SK-MEL-5 (cell line): ENCODE measurements around the gene EZR. TPM values are rescaled to one million over a fixed set of nuclear protein-coding genes. Genes with fewer than 3 reads are reported as not detected.

Experiments
- DNase-seq: peaks from one replicate; pipeline ENCODE4 v3.0.0-alpha.2; 2016; ENCODE audit warnings: low read depth, low spot score
- in situ Hi-C: cut with HindIII; loops from 2 replicates; pipeline ENCODE4 v1.10.0; 2016; ENCODE audit warnings: low sequenced_read_pairs, high pct_unique_total_duplicates, low pct_unique_long_range_greater_than_20kb
- small RNA-seq, 2 experiments: library from RNA; depleted of rRNA; stranded (forward); fragments of <200 nt; gene quantifications; one replicate each; pipeline ENCODE3, GENCODE V24; 2014
- total RNA-seq: library from RNA; depleted of rRNA; stranded (reverse); fragments of >200 nt; shearing (Covaris generic); gene quantifications from 2 replicates; pipeline ENCODE4 v1.2.3, GENCODE V29; 2014; rRNA removed

Gene EZR
- total RNA-seq, 1 experiment from 2014 or later = 69.4 TPM

GRCh38 chr6:158735009-158735408 lies 84.2 kb downstream of the EZR start:
- DNase-seq = no peak
- in situ Hi-C loops = no loop called here

GRCh38 chr6:158730541-158730907 lies 88.6 kb downstream of the EZR start:
- in situ Hi-C loops = no loop called here
- DNase-seq = no peak

- in situ Hi-C loops = no loop called here
- no peak for DNase-seq
Measured at GRCh38 chr6:158729906-158730540, 89.1 kb downstream of the EZR start.

- no peak for DNase-seq
- in situ Hi-C loops = no loop called here
Measured at GRCh38 chr6:158725704-158726103, 93.5 kb downstream of the EZR start.

- in situ Hi-C loops = no loop called here
- no peak for DNase-seq
Measured at GRCh38 chr6:158722176-158722729, 96.9 kb downstream of the EZR start.

- DNase-seq = peak; percentile 62
- in situ Hi-C loops = no loop called here
Measured at GRCh38 chr6:158718461-158719046, 100.6 kb downstream of the EZR start.

GRCh38 chr6:158717341-158718330 lies 101.5 kb downstream of the EZR start:
- DNase-seq = no peak
- in situ Hi-C loops = no loop called here

Small RNA genes within 50 kb of the gene (small RNA-seq; reads per million reads assigned to genes)
- 0 reads per million in 2 experiments for gene MIR3918

Other genes with a start within 250 kb of the EZR start
- gene DYNLT1, start 174.6 kb downstream of the EZR start, total RNA-seq = 10.2 and 14.2 TPM in 2 replicates
- gene SYTL3, start 169.3 kb downstream of the EZR start, total RNA-seq = 0.85 and 0.92 TPM in 2 replicates
- 1.8 and 3.5 TPM in 2 replicates for gene RSPH3, start 180.8 kb upstream of the EZR start, total RNA-seq
- 0.03 TPM in 1 of 2 replicates, not detected in the other for gene TAGAP, start 225.6 kb upstream of the EZR start, total RNA-seq